Astrocyte of the cerebellum (primary cell): ENCODE measurements around the gene ODAPH.
A peak's percentile ranks its signal among the peaks of the same experiment; 100 is the strongest.
"Not testable (repeated sequence)": the region's sequence is repeated elsewhere in the genome, so short reads cannot be mapped to it uniquely, and the experiment has no call there.

Experiments
- DNase-seq: peaks from one replicate; pipeline ENCODE4 v3.0.0-alpha.2; 2011; ENCODE audit warnings: low read depth
- H3K4me3 ChIP-seq: 2 replicates; pipeline ENCODE4 v1.5.1; 2011; ENCODE audit warnings: mild to moderate bottlenecking, low read depth, low read length, moderate library complexity
- in situ Hi-C: cut with HindIII; loops from 2 replicates; pipeline ENCODE4 v1.10.0; 2017; ENCODE audit warnings: low sequenced_read_pairs
- TF ChIP-seq, protein P1 (sequence below): IDR thresholded peaks from 2 replicates; pipeline ENCODE4 v1.5.1; 2012; ENCODE audit warnings: low read length, low read depth, moderate library complexity, mild to moderate bottlenecking; ENCODE audit errors: missing control alignments

Gene ODAPH

DNA sequence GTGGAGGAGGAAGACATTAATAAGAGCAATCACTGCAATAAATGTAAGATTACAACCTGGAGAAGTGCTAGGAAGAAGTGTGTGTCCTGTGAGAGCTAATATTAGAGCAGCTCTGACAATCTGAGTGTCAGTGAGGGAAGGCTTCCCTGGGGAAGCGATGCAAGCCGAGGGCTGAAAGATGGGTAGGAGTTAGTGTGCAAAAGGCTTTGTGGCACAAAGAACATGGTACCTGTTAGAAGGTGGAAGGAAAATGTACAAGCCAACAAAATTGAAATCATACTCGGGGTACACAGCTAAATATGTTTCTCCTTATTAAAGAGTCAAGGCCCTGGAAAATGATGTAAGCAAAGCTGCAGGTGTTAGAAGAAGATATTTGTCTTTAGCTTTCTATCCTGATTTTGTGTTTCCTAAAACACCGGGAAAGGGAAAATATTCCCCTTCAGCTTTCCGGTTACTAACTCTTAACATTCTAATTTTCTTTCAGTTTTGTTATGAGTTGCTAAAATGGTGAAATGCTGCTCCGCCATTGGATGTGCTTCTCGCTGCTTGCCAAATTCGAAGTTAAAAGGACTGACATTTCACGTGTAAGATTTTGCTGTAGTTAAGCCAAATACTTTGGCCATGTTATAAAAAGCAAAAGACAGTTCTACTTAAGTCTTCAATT lies 40.8 kb upstream of the ODAPH start:
- in situ Hi-C loops = no loop called here
- no peak for DNase-seq
- TF ChIP-seq, protein P1, sequence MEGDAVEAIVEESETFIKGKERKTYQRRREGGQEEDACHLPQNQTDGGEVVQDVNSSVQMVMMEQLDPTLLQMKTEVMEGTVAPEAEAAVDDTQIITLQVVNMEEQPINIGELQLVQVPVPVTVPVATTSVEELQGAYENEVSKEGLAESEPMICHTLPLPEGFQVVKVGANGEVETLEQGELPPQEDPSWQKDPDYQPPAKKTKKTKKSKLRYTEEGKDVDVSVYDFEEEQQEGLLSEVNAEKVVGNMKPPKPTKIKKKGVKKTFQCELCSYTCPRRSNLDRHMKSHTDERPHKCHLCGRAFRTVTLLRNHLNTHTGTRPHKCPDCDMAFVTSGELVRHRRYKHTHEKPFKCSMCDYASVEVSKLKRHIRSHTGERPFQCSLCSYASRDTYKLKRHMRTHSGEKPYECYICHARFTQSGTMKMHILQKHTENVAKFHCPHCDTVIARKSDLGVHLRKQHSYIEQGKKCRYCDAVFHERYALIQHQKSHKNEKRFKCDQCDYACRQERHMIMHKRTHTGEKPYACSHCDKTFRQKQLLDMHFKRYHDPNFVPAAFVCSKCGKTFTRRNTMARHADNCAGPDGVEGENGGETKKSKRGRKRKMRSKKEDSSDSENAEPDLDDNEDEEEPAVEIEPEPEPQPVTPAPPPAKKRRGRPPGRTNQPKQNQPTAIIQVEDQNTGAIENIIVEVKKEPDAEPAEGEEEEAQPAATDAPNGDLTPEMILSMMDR = no peak
- peak overlapping the region; percentile 69 for H3K4me3 ChIP-seq

DNA sequence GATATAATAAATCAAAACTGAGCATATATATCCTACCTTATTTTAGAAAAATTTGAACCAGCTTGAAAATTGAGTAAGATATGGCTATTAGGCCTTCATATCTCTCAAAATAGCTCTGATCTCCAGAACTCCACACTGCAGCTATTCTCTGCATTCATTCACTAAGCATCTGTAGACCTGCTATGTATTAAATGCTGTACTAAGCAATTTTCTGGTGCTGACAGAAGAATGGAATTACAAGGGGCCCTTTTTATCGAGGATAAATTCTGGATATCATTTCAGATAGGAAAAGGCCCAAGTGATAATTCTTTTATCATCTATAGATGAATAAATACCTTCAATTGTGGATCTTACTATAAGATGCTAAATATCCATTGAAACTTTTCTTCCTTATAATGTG lies 39.7 kb upstream of the ODAPH start:
- DNase-seq = no peak
- no peak overlapping the region for H3K4me3 ChIP-seq
- TF ChIP-seq, protein P1 = no peak
- in situ Hi-C loops = no loop called here

DNA sequence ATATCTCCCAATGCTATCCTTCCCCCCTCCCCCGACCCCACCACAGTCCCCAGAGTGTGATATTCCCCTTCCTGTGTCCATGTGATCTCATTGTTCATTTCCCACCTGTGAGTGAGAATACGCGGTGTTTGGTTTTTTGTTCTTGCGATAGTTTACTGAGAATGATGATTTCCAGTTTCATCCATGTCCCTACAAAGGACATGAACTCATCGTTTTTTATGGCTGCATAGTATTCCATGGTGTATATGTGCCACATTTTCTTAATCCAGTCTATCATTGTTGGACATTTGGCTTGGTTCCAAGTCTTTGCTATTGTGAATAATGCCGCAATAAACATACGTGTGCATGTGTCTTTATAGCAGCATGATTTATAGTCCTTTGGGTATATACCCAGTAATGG lies 36.4 kb upstream of the ODAPH start:
- in situ Hi-C loops, H3K4me3 ChIP-seq, DNase-seq: not testable (repeated sequence)

DNA sequence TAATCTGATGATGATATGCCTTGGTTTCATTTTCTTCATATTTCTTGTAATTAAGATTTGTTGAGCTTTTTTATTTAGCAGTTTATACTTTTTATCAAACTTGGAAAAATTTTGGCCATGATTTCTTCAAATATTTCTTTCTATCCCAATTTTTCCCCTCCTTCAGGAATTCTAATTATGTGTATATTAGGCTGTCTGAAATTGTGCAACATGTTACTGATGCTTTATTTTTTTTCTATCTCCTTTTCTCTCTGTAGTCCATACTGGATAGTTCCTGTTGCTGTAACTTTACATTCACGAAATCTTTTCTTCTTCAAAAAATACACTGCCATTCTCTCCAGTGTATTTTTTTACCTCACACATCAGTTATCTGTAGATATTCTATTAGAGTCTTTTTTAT lies 30.8 kb upstream of the ODAPH start:
- DNase-seq = no peak
- H3K4me3 ChIP-seq = no peak overlapping the region
- TF ChIP-seq, protein P1 = no peak
- in situ Hi-C loops = no loop called here

DNA sequence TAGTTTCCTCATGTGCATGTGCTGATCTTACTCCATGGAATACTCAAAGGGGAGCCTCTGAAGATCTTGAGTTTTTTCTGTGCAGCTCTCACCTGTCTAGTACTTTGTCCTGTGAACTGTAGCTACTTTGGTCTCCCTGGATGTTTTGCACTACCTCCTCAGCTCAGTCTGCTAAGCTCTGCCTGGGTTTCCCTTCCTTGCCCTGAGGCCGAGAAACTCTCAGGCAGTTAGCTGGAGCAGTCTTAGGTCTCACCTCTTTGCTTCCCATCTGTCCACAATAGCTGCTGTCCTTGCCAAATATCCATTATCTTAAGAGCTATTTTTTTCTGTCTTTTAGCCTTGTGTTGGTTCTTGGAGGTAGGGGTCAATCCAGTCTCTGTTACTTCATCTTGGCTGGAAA lies 30.0 kb upstream of the ODAPH start:
- TF ChIP-seq, protein P1 = no peak
- H3K4me3 ChIP-seq = no peak overlapping the region
- in situ Hi-C loops = no loop called here
- DNase-seq = no peak

DNA sequence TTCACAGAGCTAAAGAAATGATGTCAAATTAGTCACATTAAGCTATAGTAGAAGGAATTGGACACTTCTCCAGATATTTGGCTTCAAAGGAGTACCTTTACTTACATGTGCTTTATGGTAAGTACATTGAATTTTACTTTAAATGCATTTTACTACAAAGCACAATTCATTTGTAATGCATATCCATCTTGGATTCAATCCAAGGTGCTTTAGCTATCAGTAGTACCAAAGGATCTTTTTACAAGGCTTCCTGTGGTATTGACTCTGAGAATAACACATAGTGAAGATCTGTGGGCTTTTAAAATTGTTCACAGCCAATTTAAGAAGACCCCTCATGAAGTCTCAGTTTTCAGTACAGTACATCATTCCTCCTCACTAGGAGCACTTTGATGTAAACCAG lies 28.4 kb upstream of the ODAPH start:
- no peak overlapping the region for H3K4me3 ChIP-seq
- TF ChIP-seq, protein P1 = no peak
- in situ Hi-C loops = no loop called here
- DNase-seq = no peak

DNA sequence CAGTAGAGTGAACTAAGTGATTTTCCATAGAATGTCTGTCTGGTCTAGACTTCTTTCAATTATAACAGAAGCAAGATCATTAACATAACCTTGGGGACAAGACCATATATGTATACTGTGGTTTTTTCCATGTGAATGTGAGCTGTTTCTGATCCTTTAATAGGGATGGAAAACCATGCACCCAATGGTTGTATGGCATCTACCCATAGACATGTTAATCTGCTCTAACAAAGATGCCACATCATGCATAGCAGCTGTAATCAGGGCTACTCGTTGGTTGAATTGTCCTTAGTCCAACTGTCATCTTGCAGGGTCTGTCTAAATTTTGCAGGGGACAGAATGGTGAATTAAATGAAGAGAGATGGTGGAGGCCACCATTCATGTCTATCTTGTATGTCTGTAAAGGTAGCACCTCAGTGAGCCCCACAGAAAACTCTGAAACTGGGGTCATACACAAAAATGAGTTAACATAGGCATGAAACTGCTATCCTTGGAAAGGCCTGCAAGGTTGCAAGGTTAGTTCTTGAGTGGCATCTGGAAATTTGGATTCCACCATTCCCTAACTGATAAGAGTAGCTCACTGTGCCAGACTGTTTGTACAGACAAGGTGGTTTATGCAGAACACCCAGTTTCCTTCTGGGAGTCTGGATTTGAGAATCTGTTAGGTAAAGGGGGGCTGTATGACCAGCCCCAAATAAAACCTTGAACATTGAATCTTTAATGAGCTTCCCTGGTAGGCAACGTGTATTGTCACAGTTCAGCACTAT lies 25.1 kb upstream of the ODAPH start:
- TF ChIP-seq, protein P1 = no peak
- DNase-seq = no peak
- no peak overlapping the region for H3K4me3 ChIP-seq
- in situ Hi-C loops = no loop called here

DNA sequence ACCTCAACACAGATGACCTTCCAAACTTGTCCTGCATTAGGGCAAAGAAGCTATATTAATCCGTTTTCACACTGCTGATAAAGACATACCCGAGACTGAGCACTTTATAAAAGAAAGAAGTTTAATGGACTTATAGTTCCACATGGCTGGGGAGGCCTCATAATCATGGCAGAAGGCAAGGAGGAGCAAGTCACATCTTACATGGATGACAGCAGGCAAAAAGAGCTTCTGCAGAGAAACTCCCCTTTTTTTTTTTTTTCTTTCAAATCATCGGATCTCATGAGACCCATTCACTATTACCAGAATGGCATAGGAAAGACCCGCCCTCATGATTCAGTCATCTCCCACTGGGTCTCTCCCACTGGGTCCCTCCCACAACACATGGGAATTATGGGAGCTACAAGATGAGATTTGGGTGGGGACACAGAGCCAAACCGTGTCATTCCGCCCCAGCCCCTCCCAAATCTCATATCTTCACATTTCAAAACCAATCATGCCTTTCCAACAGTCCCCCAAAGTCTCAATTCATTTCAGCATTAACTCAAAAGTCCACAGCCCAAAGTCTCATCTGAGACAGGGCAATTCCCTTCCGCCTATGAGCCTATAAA lies 24.2 kb upstream of the ODAPH start:
- H3K4me3 ChIP-seq, DNase-seq, in situ Hi-C loops: not testable (repeated sequence)

DNA sequence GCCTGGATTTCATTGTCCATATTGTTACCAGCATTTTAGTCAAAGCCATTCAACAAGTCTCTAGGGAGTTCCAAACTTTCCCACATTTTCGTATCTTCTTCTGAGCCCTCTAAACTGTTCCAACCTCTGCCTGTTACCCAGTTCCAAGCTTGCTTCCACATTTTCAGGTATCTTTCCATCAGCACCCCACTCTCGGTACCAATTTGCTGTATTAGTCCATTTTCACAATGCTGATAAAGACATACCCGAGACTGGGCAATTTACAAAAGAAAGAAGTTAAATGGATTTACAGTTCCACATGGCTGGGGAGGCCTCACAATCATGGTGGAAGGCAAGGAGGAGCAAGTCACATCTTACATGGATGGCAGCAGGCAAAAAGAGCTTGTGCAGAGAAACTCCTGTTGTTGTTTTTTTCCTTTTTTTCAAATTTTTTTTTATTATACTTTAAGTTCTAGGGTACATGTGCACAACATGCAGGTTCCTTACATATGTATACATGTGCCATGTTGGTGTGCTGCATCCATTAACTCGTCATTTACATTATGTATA lies 22.5 kb upstream of the ODAPH start:
- in situ Hi-C loops, DNase-seq, H3K4me3 ChIP-seq: not testable (repeated sequence)

DNA sequence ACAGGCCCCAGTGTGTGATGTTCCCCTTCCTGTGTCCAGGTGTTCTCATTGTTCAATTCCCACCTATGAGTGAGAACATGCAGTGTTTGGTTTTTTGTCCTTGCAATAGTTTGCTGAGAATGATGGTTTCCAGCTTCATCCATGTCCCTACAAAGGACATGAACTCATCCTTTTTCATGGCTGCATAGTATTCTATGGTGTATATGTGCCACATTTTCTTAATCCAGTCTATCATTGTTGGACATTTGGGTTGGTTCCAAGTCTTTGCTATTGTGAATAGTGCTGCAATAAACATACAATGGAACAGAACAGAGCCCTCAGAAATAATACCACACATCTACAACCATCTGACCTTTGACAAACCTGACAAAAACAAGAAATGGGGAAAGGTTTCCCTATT lies 21.9 kb upstream of the ODAPH start:
- H3K4me3 ChIP-seq, in situ Hi-C loops, DNase-seq: not testable (repeated sequence)
